ENCODE data around the gene KIF19. TPM values are rescaled to one million over a fixed set of nuclear protein-coding genes. Genes with fewer than 3 reads are reported as not detected.

KIF19 gene
- total RNA-seq, 2 donors from 2014 or later = 0.36 to 0.62 TPM

GRCh38 chr17:74316220-74316619 lies 9.8 kb upstream of the KIF19 start:
- no peak overlapping the region for H3K4me3 ChIP-seq
- intact Hi-C loops (cut with DNase I) = no loop called here
- no peaks in the 10 kb centered on the region for H3K9me3 ChIP-seq
- H3K4me1 ChIP-seq (replicated peaks) = no peaks in the 10 kb centered on the region
- H3K27me3 ChIP-seq (replicated peaks; ENCODE audit: insufficient read depth) = no peaks in the 10 kb centered on the region
- 45% methylated on average over 9 of the region's 10 CpGs for whole genome bisulfite sequencing
- TF ChIP-seq POLR2AphosphoS5 (IDR thresholded peaks at IDR 0.05) (no peak), POLR2A (IDR thresholded peaks at IDR 0.05) (no peak), CTCF (IDR thresholded peaks at IDR 0.05) (no peak)
- no peak overlapping the region for H3K27ac ChIP-seq
- H3K36me3 ChIP-seq = no peaks in the 10 kb centered on the region
- DNase-seq (ENCODE audit: low spot score) = no peak

GRCh38 chr17:74317071-74317470 lies 9.0 kb upstream of the KIF19 start:
- no peaks in the 10 kb centered on the region for H3K9me3 ChIP-seq
- no peaks in the 10 kb centered on the region for H3K27me3 ChIP-seq (replicated peaks; ENCODE audit: insufficient read depth)
- H3K27ac ChIP-seq = no peak overlapping the region
- 73% methylated on average over 16 of the region's 16 CpGs for WGBS
- TF ChIP-seq POLR2A (IDR thresholded peaks at IDR 0.05) (no peak), POLR2AphosphoS5 (IDR thresholded peaks at IDR 0.05) (no peak), CTCF (IDR thresholded peaks at IDR 0.05) (no peak)
- no peaks in the 10 kb centered on the region for H3K36me3 ChIP-seq
- intact Hi-C loops (cut with DNase I) = no loop called here
- no peak overlapping the region for H3K4me3 ChIP-seq
- DNase-seq (ENCODE audit: low spot score) = no peak
- H3K4me1 ChIP-seq (replicated peaks) = no peaks in the 10 kb centered on the region

GRCh38 chr17:74318391-74318790 lies 7.6 kb upstream of the KIF19 start:
- no peak for TF ChIP-seq POLR2A (IDR thresholded peaks at IDR 0.05)
- no peak for TF ChIP-seq CTCF (IDR thresholded peaks at IDR 0.05)
- no peak for TF ChIP-seq POLR2AphosphoS5 (IDR thresholded peaks at IDR 0.05)
- no peaks in the 10 kb centered on the region for H3K36me3 ChIP-seq
- DNase-seq (ENCODE audit: low spot score) = no peak
- H3K27ac ChIP-seq = no peak overlapping the region
- no peaks in the 10 kb centered on the region for H3K9me3 ChIP-seq
- H3K4me1 ChIP-seq (replicated peaks) = no peaks in the 10 kb centered on the region
- intact Hi-C loops (cut with DNase I) = no loop called here
- H3K27me3 ChIP-seq (replicated peaks; ENCODE audit: insufficient read depth) = no peaks in the 10 kb centered on the region
- H3K4me3 ChIP-seq = no peak overlapping the region
- 90% methylated on average over 10 of the region's 10 CpGs for WGBS

- H3K9me3 ChIP-seq = no peaks in the 10 kb centered on the region
- H3K36me3 ChIP-seq = no peaks in the 10 kb centered on the region
- 85% methylated on average over 6 of the region's 6 CpGs for WGBS
- no peak overlapping the region for H3K4me3 ChIP-seq
- TF ChIP-seq POLR2AphosphoS5 (IDR thresholded peaks at IDR 0.05) (no peak), POLR2A (IDR thresholded peaks at IDR 0.05) (no peak), CTCF (IDR thresholded peaks at IDR 0.05) (no peak)
- no peaks in the 10 kb centered on the region for H3K27me3 ChIP-seq (replicated peaks; ENCODE audit: insufficient read depth)
- DNase-seq (ENCODE audit: low spot score) = no peak
- H3K4me1 ChIP-seq (replicated peaks) = peaks cover 12% of the 10 kb centered on the region
- H3K27ac ChIP-seq = no peak overlapping the region
- intact Hi-C loops (cut with DNase I) = no loop called here
These were observed 1.5 kb upstream of the KIF19 start for GRCh38 chr17:74324521-74324920.

- no peaks in the 10 kb centered on the region for H3K27me3 ChIP-seq (replicated peaks; ENCODE audit: insufficient read depth)
- no peak for DNase-seq (ENCODE audit: low spot score)
- no peak for TF ChIP-seq POLR2A (IDR thresholded peaks at IDR 0.05)
- no peak for TF ChIP-seq POLR2AphosphoS5 (IDR thresholded peaks at IDR 0.05)
- no peak for TF ChIP-seq CTCF (IDR thresholded peaks at IDR 0.05)
- intact Hi-C loops (cut with DNase I) = no loop called here
- WGBS = 42% methylated on average over 11 of the region's 11 CpGs
- no peak overlapping the region for H3K4me3 ChIP-seq
- H3K4me1 ChIP-seq (replicated peaks) = peaks cover 12% of the 10 kb centered on the region
- no peaks in the 10 kb centered on the region for H3K36me3 ChIP-seq
- H3K27ac ChIP-seq = no peak overlapping the region
- no peaks in the 10 kb centered on the region for H3K9me3 ChIP-seq
These were observed 667 bp upstream of the KIF19 start for GRCh38 chr17:74325376-74325742.
